Spleen (tissue), 11 donors: Measurements from ENCODE around the gene ADAMTSL1. TPM values are rescaled to one million over a fixed set of nuclear protein-coding genes. Genes with fewer than 3 reads are reported as not detected.

Source experiments
- DNase-seq: peaks from one replicate; pipeline ENCODE4 v3.0.0-alpha.2; 2020
- H3K27ac ChIP-seq, 8 donors: fragments of 200-600 bp; sonication (generic) in 7 of 8; 1 replicate in 4 of 8; 2 replicates in 4 of 8; pipeline versions ENCODE4 v1.5.0 to v1.8.0; 2016 to 2021; ENCODE audit warnings: inconsistent platforms in 4 of 8, mild to moderate bottlenecking in 4 of 8, moderate library complexity in 1 of 8
- H3K27me3 ChIP-seq, 7 donors: fragments of 200-600 bp; sonication (generic) in 6 of 7; replicated peaks in 1 of 7; 1 replicate in 4 of 7; 2 replicates in 3 of 7; pipeline versions ENCODE4 v1.5.0 to v1.8.0; 2016 to 2021; ENCODE audit warnings: inconsistent platforms in 3 of 7, mild to moderate bottlenecking in 1 of 7
- H3K36me3 ChIP-seq, 6 donors: fragments of 200-600 bp; sonication (generic) in 5 of 6; 1 replicate in 4 of 6; 2 replicates in 2 of 6; pipeline versions ENCODE4 v1.5.0 to v1.8.0; 2016 to 2021; ENCODE audit warnings: inconsistent platforms in 2 of 6
- H3K4me1 ChIP-seq, 6 donors: fragments of 200-600 bp; sonication (generic) in 5 of 6; 1 replicate in 3 of 6; 2 replicates in 3 of 6; pipeline versions ENCODE4 v1.5.0 to v1.8.0; 2016 to 2021; ENCODE audit warnings: inconsistent platforms in 3 of 6
- H3K4me3 ChIP-seq, 8 donors: fragments of 200-600 bp; sonication (generic) in 7 of 8; 1 replicate in 4 of 8; 2 replicates in 4 of 8; pipeline versions ENCODE4 v1.5.0 to v1.8.0; 2016 to 2021; ENCODE audit warnings: inconsistent platforms in 4 of 8, mild to moderate bottlenecking in 4 of 8, moderate library complexity in 2 of 8
- H3K9me3 ChIP-seq, 8 donors: fragments of 200-600 bp; sonication (generic) in 7 of 8; 1 replicate in 4 of 8; 2 replicates in 4 of 8; pipeline versions ENCODE4 v1.5.0 to v1.8.0; 2016 to 2021; ENCODE audit warnings: inconsistent platforms in 4 of 8
- CTCF ChIP-seq, 11 experiments: fragments of 200-600 bp in 7 of 11; fragments of 450-650 bp in 4 of 11; sonication (generic) in 4 of 11; IDR thresholded peaks in 8 of 11; conservative IDR thresholded peaks in 3 of 11; 1 replicate in 7 of 11; 2 replicates in 4 of 11; pipeline versions ENCODE4 v1.4.0 to v1.8.0; 2016 to 2021; ENCODE audit warnings: antibody characterized with exemption in 11 of 11, inconsistent platforms in 4 of 11, mild to moderate bottlenecking in 1 of 11
- POLR2A ChIP-seq, 3 donors: fragments of 450-650 bp; IDR thresholded peaks; one replicate each; pipeline ENCODE4 v1.5.1; 2017; ENCODE audit warnings: antibody characterized with exemption in 3 of 3, mild to moderate bottlenecking in 1 of 3
- POLR2AphosphoS5 ChIP-seq, 3 donors: sonication (generic); formaldehyde crosslinking; IDR thresholded peaks; one replicate each; pipeline ENCODE4 v1.5.1; 2017; ENCODE audit warnings: antibody characterized with exemption in 3 of 3
- WGBS, 5 donors: extraction: QIAGEN DNeasy Blood & Tissue Kit in 3 of 5; methylation state at CpG; one replicate each; pipeline versions ENCODE4 v1.1.5 to v1.1.7; 2013 to 2018; 5-methylcytosine and 5-hydroxymethylcytosine counted together
- intact Hi-C: fragments of 100-400 bp; cut with DNase I; formaldehyde crosslinking; loops from one replicate; pipeline ENCODE4 v1.15.0; 2023; ENCODE audit warnings: low total_unique reads
- polyA plus RNA-seq, 3 donors: library from polyadenylated mRNA; stranded (reverse); fragments of 200-250 nt; gene quantifications; one replicate each; pipeline ENCODE4 v1.2.1, GENCODE V29; 2013
- total RNA-seq, 7 donors: library from RNA; depleted of rRNA in 3 of 7; stranded (reverse); fragments of >200 nt in 3 of 7; fragmentation: NEBNext Ultra II Directional in 4 of 7; extraction: Animal tissue kit (Norgen Biotek cat#: 25700) in 4 of 7; gene quantifications; one replicate each; pipeline versions ENCODE4 v1.1.0 to v1.2.1, GENCODE V29; 2016 to 2021
- donor health status: healthy with polysubstance abuse.
- donor health status: DM: no; HTN: no; CAD: no; lungs with moderate emphysema.
- donor health status: DM: no; HTN: no; CAD: no.
- donor health status: Bipolar disorder and iron deficiency.
- donor health status: healthy.
- donor health status: DM: no; HTN: no; CAD: no.
- donor health status: DM: yes; HTN: yes; CAD: no.

The ADAMTSL1 gene
- total and polyA plus RNA-seq, 10 donors: 0.35 to 5.3 (median 2.2) TPM

GRCh38 chr9:18723366-18723765 lies 249.4 kb downstream of the ADAMTSL1 start:
- H3K27me3 ChIP-seq: no peaks in the 10 kb centered on the region
- no peak for TF ChIP-seq POLR2AphosphoS5 (IDR thresholded peaks at IDR 0.05)
- no peak overlapping the region for H3K4me3 ChIP-seq
- no peaks in the 10 kb centered on the region for H3K4me1 ChIP-seq
- H3K36me3 ChIP-seq: no peaks in the 10 kb centered on the region
- H3K27ac ChIP-seq: no peak overlapping the region
- 65 to 90% (median 78%) methylated on average over 5 of the region's 5 CpGs for WGBS, 5 donors
- no peaks in the 10 kb centered on the region for H3K9me3 ChIP-seq
- intact Hi-C loops: no loop called here
- no peak for DNase-seq

GRCh38 chr9:18726546-18726945 lies 252.6 kb downstream of the ADAMTSL1 start:
- Histone ChIP-seq H3K4me1 (no peaks in the 10 kb centered on the region), H3K36me3 (no peaks in the 10 kb centered on the region), H3K4me3 (no peak overlapping the region), H3K27ac (no peak overlapping the region), H3K9me3 (no peaks in the 10 kb centered on the region), H3K27me3 (no peaks in the 10 kb centered on the region)
- no peak for TF ChIP-seq POLR2AphosphoS5 (IDR thresholded peaks at IDR 0.05)
- TF ChIP-seq POLR2A (IDR thresholded peaks at IDR 0.05): no peak
- TF ChIP-seq CTCF (IDR thresholded peaks at IDR 0.05 in 8 of 11, conservative IDR thresholded peaks at IDR 0.05 in 3 of 11): no peak
- intact Hi-C loops: no loop called here
- WGBS, 5 donors: 41 to 63% (median 58%) methylated on average over 1 of the region's 1 CpG
- no peak for DNase-seq

- TF ChIP-seq CTCF (IDR thresholded peaks at IDR 0.05 in 8 of 11, conservative IDR thresholded peaks at IDR 0.05 in 3 of 11) (no peak), POLR2AphosphoS5 (IDR thresholded peaks at IDR 0.05) (no peak), POLR2A (IDR thresholded peaks at IDR 0.05) (no peak)
- no peak for DNase-seq
- H3K27me3 ChIP-seq: no peaks in the 10 kb centered on the region
- intact Hi-C loops: no loop called here
- H3K36me3 ChIP-seq: no peaks in the 10 kb centered on the region
- no peak overlapping the region for H3K27ac ChIP-seq
- H3K4me3 ChIP-seq: no peak overlapping the region
- WGBS, 5 donors: 92 to 94% (median 94%) methylated on average over 7 of the region's 7 CpGs
- H3K9me3 ChIP-seq: no peaks in the 10 kb centered on the region
- H3K4me1 ChIP-seq: no peaks in the 10 kb centered on the region
Measured at GRCh38 chr9:18727904-18728303, 254.0 kb downstream of the ADAMTSL1 start.

- no peaks in the 10 kb centered on the region for H3K36me3 ChIP-seq
- no peak overlapping the region for H3K27ac ChIP-seq
- no peaks in the 10 kb centered on the region for H3K4me1 ChIP-seq
- 79 to 93% (median 86%) methylated on average over 3 of the region's 3 CpGs for WGBS, 5 donors
- intact Hi-C loops: no loop called here
- TF ChIP-seq CTCF (IDR thresholded peaks at IDR 0.05 in 8 of 11, conservative IDR thresholded peaks at IDR 0.05 in 3 of 11) (no peak), POLR2A (IDR thresholded peaks at IDR 0.05) (no peak), POLR2AphosphoS5 (IDR thresholded peaks at IDR 0.05) (no peak)
- H3K4me3 ChIP-seq: no peak overlapping the region
- H3K27me3 ChIP-seq: no peaks in the 10 kb centered on the region
- DNase-seq: no peak
- H3K9me3 ChIP-seq: no peaks in the 10 kb centered on the region
Measured at GRCh38 chr9:18728642-18729041, 254.7 kb downstream of the ADAMTSL1 start.

- Histone ChIP-seq H3K27me3 (no peaks in the 10 kb centered on the region), H3K4me3 (no peak overlapping the region), H3K4me1 (no peaks in the 10 kb centered on the region), H3K9me3 (no peaks in the 10 kb centered on the region), H3K36me3 (no peaks in the 10 kb centered on the region), H3K27ac (no peak overlapping the region)
- intact Hi-C loops: no loop called here
- WGBS, 5 donors: 89 to 95% (median 93%) methylated on average over 3 of the region's 3 CpGs
- TF ChIP-seq POLR2AphosphoS5 (IDR thresholded peaks at IDR 0.05): no peak
- no peak for TF ChIP-seq CTCF (IDR thresholded peaks at IDR 0.05 in 8 of 11, conservative IDR thresholded peaks at IDR 0.05 in 3 of 11)
- TF ChIP-seq POLR2A (IDR thresholded peaks at IDR 0.05): no peak
- no peak for DNase-seq
Measured at GRCh38 chr9:18730241-18730640, 256.3 kb downstream of the ADAMTSL1 start.
